HG03457 (cell line): ENCODE results near the gene PHETA1.

ENCODE experiments used
- ATAC-seq: cut with Tn5 transposase; IDR thresholded peaks from one replicate; pipeline ENCODE4 v1.9.1; 2021; ENCODE audit warnings: moderate number of reproducible peaks; ENCODE audit not compliant: unreplicated experiment

PHETA1 gene

DNA sequence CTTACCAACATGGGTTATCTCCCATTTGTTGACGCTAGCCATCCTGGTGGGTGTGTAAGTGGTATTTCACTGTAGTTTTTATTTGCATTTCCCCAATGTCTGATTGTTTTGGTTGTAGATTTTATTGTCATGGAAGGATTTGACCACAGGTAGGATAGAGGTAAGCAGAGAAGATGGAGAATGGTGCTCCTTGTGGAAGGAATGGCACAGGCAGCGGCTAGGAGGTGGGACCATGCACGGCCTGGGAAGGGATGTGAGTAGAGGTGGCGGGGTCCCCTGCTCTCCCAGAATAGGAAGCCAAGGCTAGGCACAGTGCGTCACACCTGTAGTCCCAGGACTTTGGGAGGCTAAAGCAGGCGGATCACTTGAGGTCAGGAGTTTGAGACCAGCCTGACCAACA, 41.4 kb downstream of the PHETA1 start:
- ATAC-seq = no peak

DNA sequence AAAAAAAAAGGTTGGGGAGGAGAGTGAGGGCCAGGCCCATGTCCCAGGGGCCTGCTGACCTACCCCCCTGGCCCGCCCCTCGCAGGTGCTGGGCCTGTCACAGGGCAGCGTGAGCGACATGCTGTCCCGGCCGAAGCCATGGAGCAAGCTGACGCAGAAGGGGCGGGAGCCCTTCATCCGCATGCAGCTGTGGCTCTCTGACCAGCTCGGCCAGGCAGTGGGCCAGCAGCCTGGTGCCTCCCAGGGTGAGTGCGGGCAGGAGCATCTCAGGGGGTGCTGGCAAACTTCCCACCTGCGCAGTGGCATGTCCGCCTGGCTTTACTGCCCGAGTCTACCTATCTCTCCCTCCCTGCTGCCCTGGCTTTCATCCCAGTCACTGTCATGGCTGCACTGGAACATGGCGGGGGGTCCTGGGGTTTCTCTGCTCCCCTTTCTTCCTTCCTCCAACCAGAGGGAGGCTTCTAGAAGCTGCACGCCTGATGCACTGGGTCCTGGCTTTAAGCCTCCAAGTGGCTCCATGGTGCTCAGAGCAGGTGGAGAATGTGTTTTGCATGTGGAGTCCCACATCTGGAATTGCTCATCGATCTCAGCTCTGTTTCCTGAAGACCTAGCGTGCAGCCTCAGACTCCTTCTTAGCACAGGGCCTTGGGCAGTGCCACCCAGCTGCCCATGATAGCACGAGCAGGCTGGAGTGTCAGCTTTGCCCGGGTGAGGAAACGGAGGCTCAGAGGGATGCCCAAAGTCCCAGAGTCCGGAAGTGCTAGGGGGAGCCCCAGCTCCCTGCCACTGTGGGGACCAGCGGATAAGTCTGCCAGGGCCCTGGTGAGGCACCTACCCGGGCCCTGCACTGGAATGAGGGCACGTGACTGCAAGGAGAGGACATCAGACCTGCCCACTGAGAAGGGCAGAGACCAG, 46.3 kb downstream of the PHETA1 start:
- ATAC-seq = no peak

DNA sequence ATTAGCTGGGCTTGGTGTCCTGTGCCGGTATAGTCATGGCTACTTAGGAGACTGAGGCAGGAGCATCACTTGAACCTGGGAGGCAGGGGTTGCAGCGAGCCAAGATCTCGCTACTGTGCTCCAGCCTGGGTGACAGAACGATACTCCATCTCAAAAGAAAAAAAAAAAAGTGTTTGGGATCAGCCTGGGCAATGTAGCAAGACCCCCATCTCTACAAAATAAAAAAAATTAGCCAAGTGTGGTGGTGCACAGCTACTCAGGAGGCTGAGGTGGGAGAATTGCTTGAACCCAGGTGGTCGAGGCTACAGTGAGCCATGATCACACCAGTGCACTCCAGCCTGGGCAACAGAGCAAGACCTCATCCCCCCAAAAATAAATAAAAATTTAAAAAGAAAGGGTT, 47.6 kb downstream of the PHETA1 start:
- ATAC-seq = no peak

DNA sequence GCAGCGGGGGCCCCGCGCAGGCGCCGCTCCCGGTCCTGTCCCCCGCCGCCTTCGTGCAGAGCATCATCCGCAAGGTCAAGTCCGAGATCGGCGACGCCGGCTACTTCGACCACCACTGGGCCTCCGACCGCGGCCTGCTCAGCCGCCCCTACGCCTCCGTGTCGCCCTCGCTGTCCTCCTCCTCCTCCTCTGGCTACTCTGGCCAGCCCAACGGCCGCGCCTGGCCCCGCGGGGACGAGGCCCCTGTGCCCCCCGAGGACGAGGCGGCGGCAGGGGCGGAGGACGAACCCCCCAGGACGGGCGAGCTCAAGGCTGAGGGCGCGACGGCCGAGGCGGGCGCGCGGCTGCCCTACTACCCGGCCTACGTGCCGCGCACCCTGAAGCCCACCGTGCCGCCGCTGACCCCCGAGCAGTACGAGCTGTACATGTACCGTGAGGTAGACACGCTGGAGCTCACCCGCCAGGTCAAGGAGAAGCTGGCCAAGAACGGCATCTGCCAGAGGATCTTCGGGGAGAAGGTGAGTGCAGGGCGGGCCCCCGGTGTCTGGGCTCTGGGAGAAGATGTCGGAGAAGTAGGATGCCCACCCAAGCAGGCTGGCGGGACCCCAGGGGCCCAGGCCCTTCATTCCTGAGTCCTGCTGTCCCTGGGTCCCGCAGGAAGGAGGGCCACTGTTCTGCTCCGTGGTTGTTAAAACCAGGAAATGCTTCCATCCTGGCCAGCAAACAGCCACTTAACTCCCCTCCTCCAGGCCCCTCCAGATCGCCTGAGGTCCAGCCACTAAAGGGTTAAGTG, 48.4 kb downstream of the PHETA1 start:
- no peak for ATAC-seq

DNA sequence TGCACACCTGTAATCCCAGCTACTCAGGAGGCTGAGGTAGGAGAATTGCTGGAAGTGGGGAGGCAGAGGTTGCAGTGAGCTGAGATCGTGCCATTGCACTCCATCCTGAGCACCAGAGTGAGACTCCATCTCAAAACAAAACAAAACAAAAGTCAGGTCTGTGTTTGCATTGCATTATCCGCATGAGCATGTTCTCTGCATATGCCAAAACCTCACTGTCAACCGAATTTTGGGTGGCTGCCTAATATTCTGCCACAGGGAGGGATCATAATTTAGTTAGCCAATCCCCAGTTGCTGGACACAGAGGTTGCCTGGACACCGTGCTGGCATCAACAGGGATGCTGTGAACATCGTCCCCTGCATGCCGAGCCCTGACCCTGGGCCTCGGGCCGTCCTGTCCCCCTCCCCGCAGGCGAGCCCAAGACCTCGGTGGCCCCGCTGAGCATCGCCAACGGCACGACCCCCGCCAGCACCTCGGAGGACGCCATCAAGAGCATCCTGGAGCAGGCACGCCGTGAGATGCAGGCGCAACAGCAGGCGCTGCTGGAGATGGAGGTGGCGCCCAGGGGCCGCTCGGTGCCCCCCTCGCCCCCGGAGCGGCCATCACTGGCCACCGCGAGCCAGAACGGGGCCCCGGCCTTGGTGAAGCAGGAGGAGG, 49.2 kb downstream of the PHETA1 start:
- ATAC-seq = no peak

DNA sequence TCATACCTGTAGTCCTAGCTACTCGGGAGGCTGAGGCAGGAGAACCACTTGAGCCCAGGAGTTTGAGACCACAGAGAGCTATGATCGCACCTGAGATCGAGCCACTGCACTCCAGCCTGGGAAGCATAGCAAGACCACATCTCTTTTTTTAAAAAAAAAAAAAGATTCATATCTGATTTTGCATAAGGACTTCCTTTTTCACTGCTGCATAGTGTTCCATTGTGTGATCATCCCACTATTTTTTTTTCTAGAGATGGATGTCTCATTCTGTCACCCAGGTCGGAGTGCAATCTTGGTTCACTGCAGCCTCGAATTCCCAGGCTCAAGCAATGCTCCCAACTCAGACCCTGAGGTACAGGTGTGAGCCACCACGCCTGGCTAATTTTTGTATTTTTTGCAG, 50.4 kb downstream of the PHETA1 start:
- ATAC-seq = no peak

DNA sequence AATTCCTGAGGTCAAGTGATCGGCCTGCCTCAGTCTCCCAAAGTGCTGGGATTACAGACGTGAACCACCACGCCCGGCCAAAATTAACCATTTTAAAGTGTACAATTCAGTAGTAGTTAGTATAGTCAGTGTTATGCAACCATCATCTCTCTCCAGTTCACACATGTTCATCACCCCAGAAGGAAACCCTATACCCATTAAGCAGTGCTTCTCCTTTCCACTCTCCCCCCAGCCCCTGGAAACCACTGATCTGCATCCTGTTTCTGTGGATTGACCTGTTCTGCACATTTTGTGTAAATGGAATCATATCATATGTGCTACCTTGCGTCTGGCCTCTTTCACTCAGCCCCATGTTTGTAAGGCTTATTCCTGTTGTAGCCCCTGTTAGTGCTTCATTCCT, 52.2 kb downstream of the PHETA1 start:
- ATAC-seq = no peak

DNA sequence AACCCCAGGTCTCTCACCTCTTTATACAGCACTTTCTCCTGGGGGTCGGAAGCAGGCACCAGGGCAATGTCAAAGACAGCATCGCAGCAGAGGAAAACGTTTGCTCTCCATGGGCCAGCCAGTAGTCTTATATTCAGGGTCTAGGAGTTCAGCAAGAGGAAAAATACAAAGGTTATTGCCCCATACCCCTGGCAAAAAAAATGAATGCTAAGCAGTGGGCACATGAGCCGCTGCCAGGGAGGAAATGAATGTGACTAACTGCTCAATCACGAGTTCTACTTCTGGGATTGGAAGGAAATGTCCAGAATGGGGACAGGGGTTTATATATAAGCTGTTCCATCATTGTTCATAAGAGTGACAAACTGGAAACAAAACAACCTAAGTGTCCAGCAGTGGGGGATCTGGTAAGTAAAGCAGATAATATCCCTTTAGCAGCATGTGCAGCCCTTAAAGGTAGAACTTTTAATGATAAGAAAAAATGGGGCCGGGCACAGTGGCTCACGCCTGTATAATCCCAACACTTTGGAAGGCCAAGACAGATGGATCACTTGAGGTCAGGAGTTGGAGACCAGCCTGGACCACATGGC, 53.8 kb downstream of the PHETA1 start:
- no peak for ATAC-seq

DNA sequence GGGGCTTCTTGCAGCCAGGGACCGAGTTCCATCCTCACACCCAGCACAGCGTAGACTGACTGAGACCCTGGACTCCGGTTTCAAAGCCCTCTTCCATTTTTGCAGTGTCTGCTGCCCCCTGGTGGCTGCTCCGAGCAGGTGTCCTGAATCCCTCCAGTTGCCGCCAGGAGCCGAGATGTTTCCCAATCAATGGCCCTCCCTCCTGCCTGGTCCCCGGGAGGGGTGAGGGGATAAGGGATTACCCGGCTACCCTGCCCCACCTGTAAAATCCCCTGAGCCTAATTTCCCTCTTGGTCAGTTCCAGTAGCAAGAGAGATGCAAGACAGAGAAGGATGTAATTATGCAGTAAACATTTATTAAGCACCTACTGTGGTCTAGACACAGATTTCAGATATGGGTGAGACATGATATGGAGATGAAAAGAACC, 55.0 kb downstream of the PHETA1 start:
- ATAC-seq = no peak

DNA sequence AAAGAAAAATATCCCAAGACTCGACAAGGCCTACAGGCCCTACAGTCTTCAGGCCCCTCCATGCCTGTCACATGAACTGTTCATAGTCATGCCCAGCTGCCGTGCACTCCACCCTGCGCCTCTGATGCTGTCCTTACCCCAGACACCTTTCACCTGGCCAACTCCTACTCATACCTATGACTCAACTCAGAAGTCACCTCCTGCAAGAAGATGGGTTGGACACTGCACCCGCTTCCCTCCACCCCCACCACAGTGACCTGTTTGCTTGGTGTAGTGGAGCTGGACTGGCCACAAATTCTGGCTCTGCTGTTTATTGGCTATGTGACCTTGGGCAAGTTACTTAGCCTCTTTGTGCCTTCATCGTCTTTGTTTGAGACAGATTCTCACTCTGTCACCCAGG, 56.2 kb downstream of the PHETA1 start:
- ATAC-seq = no peak

DNA sequence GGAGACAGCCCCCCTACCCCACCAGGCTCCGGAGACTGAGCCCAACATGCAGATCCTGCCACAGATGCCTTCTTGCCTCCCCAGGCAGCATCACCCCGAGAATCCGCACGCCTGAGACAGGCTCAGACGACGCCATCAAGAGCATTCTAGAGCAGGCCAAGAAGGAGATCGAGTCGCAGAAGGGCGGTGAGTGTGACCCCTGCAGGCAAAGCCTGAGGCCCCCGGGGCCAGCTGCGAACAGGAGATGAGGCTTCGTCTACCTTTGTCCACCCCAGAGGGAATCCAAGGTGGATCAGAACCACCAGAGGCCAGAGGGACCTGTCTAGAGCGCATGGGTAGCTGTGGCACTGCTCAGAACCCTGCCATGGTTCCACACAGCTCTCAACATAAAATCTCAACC, 56.9 kb downstream of the PHETA1 start:
- no peak for ATAC-seq

DNA sequence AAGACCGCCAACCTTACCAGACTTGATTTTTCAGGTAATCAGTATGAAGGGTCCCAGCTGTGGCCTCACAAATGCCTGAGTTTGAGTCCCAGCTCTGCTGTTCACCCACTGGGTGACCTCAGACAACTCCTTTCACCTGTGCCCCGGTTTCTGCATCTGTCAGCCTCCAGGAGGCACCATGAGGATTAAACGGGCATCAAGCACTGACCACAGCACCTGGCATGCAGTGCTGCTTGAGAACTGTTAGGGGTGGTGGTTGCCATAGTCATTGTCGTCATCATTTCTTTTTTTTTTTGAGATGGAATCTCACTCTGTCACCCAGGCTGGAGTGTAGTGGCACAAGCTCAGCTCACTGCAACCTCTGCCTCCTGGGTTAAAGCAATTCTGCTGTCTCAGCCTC, 57.9 kb downstream of the PHETA1 start:
- no peak for ATAC-seq
